Glomerular endothelial cell (primary cell): ENCODE data around the gene IGF2. TPM values are rescaled to one million over a fixed set of nuclear protein-coding genes. Genes with fewer than 3 reads are reported as not detected.

Experiments
- DNase-seq: peaks from one replicate; pipeline ENCODE4 v3.0.0-alpha.2; 2011; ENCODE audit warnings: low read depth, low spot score; ENCODE audit errors: extremely low read depth
- total RNA-seq: library from RNA; depleted of rRNA; stranded (reverse); fragments of >200 nt; gene quantifications from 2 replicates; pipeline ENCODE4 v1.2.3, GENCODE V29; 2015

IGF2 gene
- total RNA-seq, 1 donor from 2014 or later, result 50.6 TPM

DNA sequence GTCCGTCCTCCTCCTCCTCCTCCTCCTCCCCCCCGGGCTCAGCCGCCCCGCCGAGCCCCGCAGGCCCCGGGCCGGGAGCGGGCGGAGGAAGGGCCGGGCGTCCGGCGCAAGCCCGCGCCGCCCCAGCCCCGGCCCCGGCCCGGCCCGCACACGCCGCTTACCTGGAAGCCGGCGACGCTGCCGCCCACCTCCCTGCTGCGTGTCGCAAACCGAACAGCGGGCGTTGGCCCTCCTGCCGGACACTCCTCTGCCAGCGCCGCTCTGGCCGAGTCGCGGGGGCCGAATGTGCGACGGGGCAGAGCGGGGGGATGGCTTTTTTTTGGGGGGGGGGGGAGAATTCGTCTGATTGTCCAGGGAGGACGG is 1.1 kb downstream of the IGF2 start:
- no peak for DNase-seq

- DNase-seq, result no peak
These were observed 1.8 kb downstream of the IGF2 start for GRCh38 chr11:2137202-2138067.

- DNase-seq, result no peak
These were observed 2.3 kb downstream of the IGF2 start for GRCh38 chr11:2136952-2137201.

- no peak for DNase-seq
These were observed 2.8 kb downstream of the IGF2 start for GRCh38 chr11:2136209-2136951.

GRCh38 chr11:2135648-2136201 is 3.5 kb downstream of the IGF2 start:
- DNase-seq, result no peak

- no peak for DNase-seq
These were observed 4.1 kb downstream of the IGF2 start for GRCh38 chr11:2135018-2135569.

DNA sequence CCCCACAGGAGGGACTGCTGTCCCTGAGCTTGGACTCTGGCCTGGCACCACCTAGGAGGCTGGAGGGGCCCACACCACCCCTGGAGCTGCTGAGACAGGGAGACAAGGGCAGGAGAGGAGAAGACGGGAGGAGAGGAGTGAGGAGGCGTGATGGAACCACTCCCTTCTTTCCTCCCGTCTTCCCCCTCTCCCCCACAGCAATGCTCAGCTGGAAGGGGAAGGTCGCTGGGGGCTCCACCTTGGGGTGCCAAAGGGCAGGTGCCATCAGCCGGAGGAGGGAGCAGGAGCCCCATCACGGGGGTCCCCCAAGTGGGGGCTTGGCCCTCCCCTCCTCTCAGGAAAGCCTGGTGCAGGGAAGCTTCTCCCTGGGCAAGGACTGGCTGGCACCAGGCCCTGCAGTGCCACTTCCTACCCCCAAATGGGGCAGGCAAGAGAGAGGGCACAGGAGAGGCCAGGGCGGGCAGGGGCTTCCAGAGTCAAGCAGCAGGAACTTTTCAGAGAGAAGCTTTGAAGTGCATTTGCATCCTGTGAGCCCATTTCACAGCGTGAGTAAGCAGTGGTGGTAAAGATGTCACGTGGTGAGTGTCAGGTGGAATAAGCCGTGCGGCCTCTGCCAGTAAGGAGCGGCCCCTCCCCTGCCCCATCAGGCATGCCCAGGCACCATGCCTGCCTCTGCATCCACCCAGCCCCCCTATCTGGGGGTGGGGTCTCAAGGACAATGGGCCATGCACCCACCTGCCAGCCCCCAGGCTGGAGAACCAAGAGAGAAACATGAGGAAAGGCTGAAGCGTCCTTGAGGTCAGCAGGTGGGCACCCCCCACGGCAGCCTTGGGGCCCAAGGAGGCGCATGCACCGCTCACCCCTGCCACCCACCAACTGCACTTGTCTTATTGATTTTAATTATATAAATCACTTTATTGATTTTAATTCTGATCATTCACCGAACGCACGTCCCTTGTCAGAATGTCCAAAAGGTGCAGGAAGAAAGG is 4.9 kb downstream of the IGF2 start:
- DNase-seq, result no peak

- DNase-seq, result no peak
These were observed 5.8 kb downstream of the IGF2 start for GRCh38 chr11:2133241-2134021.

- no peak for DNase-seq
These were observed 6.3 kb downstream of the IGF2 start for GRCh38 chr11:2132874-2133240.

- no peak for DNase-seq
These were observed 6.9 kb downstream of the IGF2 start for GRCh38 chr11:2132246-2132645.

DNA sequence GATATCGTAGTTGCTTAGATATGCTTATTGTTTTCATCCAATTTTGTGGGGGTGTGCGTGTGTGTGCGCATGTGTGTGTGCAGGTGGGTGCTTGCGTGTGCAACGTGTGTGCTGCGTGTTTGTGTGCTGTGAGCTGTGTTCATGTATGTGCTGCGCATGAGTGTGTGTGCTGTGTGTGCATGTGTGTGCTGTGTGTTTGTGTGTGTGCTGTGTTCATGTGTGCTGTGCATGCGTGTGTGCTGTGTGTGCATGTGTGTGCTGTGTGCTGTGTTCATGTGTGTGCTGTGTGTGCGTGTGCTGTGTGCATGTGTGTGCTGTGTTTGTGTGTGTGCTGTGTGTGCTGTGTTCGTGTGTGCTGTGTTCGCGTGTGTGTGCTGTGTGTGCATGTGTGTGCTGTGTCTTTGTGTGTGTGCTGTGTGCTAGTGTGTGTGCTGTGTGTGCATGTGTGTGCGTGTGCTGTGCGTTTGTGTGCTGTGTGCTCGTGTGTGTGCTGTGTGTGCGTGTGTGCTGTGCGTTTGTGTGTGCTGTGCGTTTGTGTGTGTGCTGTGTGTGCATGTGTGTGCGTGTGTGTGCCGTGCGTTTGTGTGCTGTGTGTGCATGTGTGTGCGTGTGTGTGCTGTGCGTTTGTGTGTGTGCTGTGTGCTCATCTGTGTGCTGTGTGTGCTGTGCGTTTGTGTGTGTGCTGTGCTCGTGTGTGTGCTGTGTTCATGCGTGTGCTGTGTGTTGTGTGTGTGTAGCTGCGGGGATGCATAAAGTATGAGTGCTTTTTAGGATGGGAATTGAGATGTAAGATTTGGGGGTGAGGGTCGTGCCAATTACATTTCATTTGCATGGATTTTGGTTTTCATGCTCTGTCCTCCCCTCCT is 7.6 kb downstream of the IGF2 start:
- no peak for DNase-seq

GRCh38 chr11:2130881-2131352 is 8.3 kb downstream of the IGF2 start:
- no peak for DNase-seq

DNA sequence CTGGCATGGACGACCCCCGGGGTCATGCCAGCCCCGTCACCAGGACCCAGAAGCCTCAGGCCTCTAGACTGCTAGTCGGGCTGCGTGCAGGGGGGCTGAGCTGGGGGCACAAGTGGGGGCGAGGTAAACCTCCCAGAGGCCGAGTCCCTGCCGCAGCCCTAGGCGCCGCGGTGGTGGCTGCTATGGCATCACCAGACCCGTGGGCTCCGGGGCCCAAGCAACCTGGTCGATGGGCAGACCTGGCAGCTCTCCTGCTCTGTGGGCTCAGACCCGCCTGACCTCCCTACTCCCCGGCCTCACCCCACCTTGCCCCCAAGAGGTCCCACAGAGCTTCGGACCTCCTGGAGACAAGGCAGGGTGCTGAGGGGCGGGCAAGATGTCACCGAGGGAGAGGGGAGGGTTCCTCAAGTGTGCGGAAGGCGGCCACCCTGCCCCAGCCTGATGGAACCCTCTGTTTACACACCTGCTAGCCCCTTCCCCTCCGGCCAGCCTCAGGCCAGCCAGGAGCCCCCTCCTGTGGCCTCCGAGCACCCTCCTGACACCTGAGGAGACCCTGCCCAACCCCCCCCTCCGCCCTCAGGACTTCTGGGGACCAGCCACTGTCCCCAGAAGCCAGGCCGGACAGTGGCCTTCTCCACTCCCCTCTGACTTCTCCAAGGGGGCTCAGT is 9.4 kb downstream of the IGF2 start:
- no peak for DNase-seq

- DNase-seq, result no peak
These were observed 9.9 kb downstream of the IGF2 start for GRCh38 chr11:2129308-2129698.

DNA sequence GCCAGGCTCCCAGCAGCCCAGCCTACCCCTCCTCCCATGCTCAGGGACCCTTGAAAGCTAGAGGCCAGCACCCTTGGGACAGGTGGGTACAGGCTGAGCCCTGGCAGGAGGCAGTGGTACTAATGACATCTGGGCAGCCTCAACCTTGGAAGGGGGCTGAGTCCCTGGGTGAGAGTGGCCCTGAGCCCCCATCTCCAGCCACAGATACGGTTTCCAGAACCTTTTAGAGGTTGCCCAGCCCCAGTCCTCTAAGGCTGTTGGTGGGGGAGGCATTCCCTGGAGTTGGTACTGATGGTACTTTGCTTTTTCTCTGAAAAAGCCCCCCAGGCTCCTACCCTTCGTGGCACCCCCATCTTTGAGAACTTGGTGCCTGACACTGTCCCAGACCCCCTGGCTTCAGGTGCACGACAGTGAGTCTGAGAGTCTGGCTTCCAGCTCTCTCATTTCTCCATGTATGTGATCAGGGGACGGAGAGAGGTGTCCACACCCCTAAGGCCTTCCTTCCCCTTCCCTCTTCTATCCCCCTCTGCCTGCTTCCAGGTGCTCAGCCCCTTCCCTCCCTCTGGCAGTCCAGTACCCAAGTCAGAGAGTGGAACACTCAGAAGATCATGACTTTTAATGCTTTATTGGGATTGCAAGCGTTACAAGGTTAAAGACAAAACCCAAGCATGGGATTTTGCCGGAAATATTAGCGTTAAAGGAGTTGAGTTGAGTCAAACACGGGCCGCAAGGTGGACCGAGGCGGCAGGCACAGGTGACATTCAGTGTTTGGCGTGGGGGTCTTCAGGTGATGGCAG is 10.5 kb downstream of the IGF2 start:
- no peak for DNase-seq

GRCh38 chr11:2128130-2128510 is 11.1 kb downstream of the IGF2 start:
- DNase-seq, result no peak

- no peak for DNase-seq
These were observed 11.6 kb downstream of the IGF2 start for GRCh38 chr11:2127482-2128129.
